ENCODE data around the gene TRMT10B.

DNA sequence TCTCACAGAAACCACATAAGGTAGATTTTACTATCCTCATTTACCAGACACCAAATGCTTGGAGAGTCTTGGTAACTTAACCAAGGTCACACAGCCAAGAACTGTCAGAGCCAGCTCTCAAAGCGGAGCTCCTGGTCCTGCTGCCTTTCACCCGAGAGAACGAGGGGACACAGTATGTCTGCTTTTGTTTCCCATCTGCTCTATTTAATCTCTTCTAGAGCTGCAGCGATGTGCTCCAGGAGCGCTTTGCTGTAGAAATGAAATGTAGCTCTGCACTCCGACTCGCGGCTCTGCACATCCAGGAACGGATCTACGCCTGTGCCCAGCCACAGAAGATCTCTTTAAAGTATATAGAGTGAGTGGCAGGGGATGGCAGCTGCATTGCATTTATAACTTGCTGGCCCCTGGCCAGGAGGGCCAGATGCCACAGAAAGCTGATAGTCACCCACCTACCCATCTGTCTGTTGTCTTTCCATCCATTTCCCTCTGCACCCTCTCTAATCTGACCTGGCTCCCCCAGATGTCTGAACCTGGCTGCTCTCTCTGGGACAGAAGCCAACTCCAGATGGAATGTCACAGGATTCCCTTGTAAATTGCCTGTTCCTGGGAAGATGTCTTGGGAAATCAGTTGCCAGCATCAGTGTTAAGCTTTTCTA is 21.4 kb upstream of the TRMT10B start:
- no peak for TF ChIP-seq EZH2 (IDR thresholded peaks at IDR 0.05; ENCODE audit: insufficient read depth, poor library complexity, severe bottlenecking)
- no peak for TF ChIP-seq EZH2phosphoT487 (IDR thresholded peaks at IDR 0.05; ENCODE audit: insufficient read depth, low read depth)
